CD4-positive, alpha-beta memory T cell (primary cell): ENCODE data around the gene OR5F1. TPM values are rescaled to one million over a fixed set of nuclear protein-coding genes. Genes with fewer than 3 reads are reported as not detected.

Source experiments
- CTCF ChIA-PET: fragments of 350-600 bp; sonication (Branson Sonifier 250); formaldehyde crosslinking; loops from one replicate; lab custom pipeline; 2021; ENCODE audit warnings: inconsistent platforms; ENCODE audit not compliant: partially characterized antibody; lab: Charles Lee
- POLR2A ChIA-PET: fragments of 350-600 bp; sonication (Branson Sonifier 250); formaldehyde crosslinking; loops from one replicate; lab custom pipeline; 2021; ENCODE audit not compliant: partially characterized antibody; lab: Charles Lee
- DNase-seq, 5 donors: peaks; one replicate each; pipeline versions ENCODE4 v3.0.0 to v3.0.0-alpha.2; 2020 to 2022; ENCODE audit warnings: mixed read lengths in 1 of 5
- H3K27ac ChIP-seq: one replicate; pipeline ENCODE4 v1.7.0; 2013; ENCODE audit warnings: low read depth, low read length
- H3K27me3 ChIP-seq: 2 replicates; pipeline ENCODE4 v1.7.0; 2013; ENCODE audit warnings: mild to moderate bottlenecking, low read length, moderate library complexity; ENCODE audit not compliant: insufficient read depth
- H3K36me3 ChIP-seq: 2 replicates; pipeline ENCODE4 v1.7.0; 2013; ENCODE audit warnings: mild to moderate bottlenecking, low read length, moderate library complexity; ENCODE audit not compliant: insufficient read depth
- H3K4me1 ChIP-seq: 2 replicates; pipeline ENCODE4 v1.7.0; 2013; ENCODE audit warnings: mild to moderate bottlenecking, low read length, moderate library complexity; ENCODE audit not compliant: insufficient read depth
- H3K4me3 ChIP-seq, 2 donors: one replicate each; pipeline ENCODE4 v1.7.0; 2013; ENCODE audit warnings: low read length in 2 of 2, mild to moderate bottlenecking in 1 of 2
- H3K9me3 ChIP-seq, 2 donors: one replicate each; pipeline ENCODE4 v1.7.0; 2013; ENCODE audit warnings: low read length in 2 of 2, control low read depth in 1 of 2; ENCODE audit not compliant: control insufficient read depth in 1 of 2
- H3K27ac Mint-ChIP-seq, 7 donors: one replicate each; pipeline ENCODE4 v1.8.0; 2020 to 2021; ENCODE audit warnings: mixed read lengths in 7 of 7, mild to moderate bottlenecking in 6 of 7, inconsistent platforms in 3 of 7, moderate library complexity in 3 of 7
- H3K27me3 Mint-ChIP-seq, 2 donors: one replicate each; pipeline ENCODE4 v1.8.0; 2020 to 2021; ENCODE audit warnings: mixed read lengths in 2 of 2
- H3K36me3 Mint-ChIP-seq, 2 donors: one replicate each; pipeline ENCODE4 v1.8.0; 2020 to 2021; ENCODE audit warnings: mixed read lengths in 2 of 2, inconsistent platforms in 1 of 2, mild to moderate bottlenecking in 1 of 2
- H3K4me1 Mint-ChIP-seq, 4 donors: one replicate each; pipeline ENCODE4 v1.8.0; 2020 to 2021; ENCODE audit warnings: mixed read lengths in 4 of 4, mild to moderate bottlenecking in 1 of 4
- H3K4me3 Mint-ChIP-seq, 8 donors: one replicate each; pipeline ENCODE4 v1.8.0; 2020 to 2021; ENCODE audit warnings: mixed read lengths in 8 of 8, mild to moderate bottlenecking in 7 of 8, moderate library complexity in 6 of 8, inconsistent platforms in 3 of 8
- H3K9me3 Mint-ChIP-seq, 8 donors: one replicate each; pipeline ENCODE4 v1.8.0; 2020 to 2021; ENCODE audit warnings: mixed read lengths in 8 of 8, mild to moderate bottlenecking in 5 of 8, inconsistent platforms in 3 of 8, moderate library complexity in 1 of 8
- intact Hi-C: fragments of 100-400 bp; cut with micrococcal nuclease; formaldehyde crosslinking; loops from one replicate; pipeline ENCODE4 v1.15.1; 2023
- polyA plus RNA-seq, 2 donors: library from polyadenylated mRNA; unstranded; fragments of 300-500 nt; fragmentation: Illumina TruSeq; gene quantifications; one replicate each; pipeline ENCODE4 v1.2.3, GENCODE V29; 2021
- total RNA-seq, 2 experiments: library from RNA; stranded (reverse); gene quantifications; one replicate each; pipeline ENCODE4 v1.2.3, GENCODE V29; 2021

Gene OR5F1
- total and polyA plus RNA-seq, 4 experiments from 2014 or later = not detected

GRCh38 chr11:55956521-55956920 lies 37.9 kb downstream of the OR5F1 start:
- H3K27ac ChIP-seq = no peak overlapping the region
- Mint-ChIP-seq H3K27me3 (no peaks in the 10 kb centered on the region), H3K9me3 (peaks cover 2 to 14% (median 4%) of the 10 kb centered on the region in 8 donors), H3K4me3 (no peak overlapping the region), H3K27ac (no peak overlapping the region), H3K36me3 (no peaks in the 10 kb centered on the region), H3K4me1 (no peaks in the 10 kb centered on the region)
- H3K9me3 ChIP-seq = no peaks in the 10 kb centered on the region
- no peak overlapping the region for H3K4me3 ChIP-seq
- ChIA-PET CTCF (no interaction called here), POLR2A (no interaction called here)
- DNase-seq = no peak
- no peaks in the 10 kb centered on the region for H3K36me3 ChIP-seq
- intact Hi-C loops = no loop called here
- no peaks in the 10 kb centered on the region for H3K27me3 ChIP-seq
- H3K4me1 ChIP-seq = no peaks in the 10 kb centered on the region

- H3K27ac ChIP-seq = no peak overlapping the region
- no peaks in the 10 kb centered on the region for H3K27me3 ChIP-seq
- no peaks in the 10 kb centered on the region for H3K36me3 Mint-ChIP-seq
- no peak overlapping the region for H3K4me3 Mint-ChIP-seq
- H3K9me3 ChIP-seq = no peaks in the 10 kb centered on the region
- no peaks in the 10 kb centered on the region for H3K36me3 ChIP-seq
- H3K9me3 Mint-ChIP-seq = peaks cover 2 to 22% (median 12%) of the 10 kb centered on the region in 8 donors
- H3K4me1 ChIP-seq = no peaks in the 10 kb centered on the region
- DNase-seq = no peak
- H3K4me1 Mint-ChIP-seq = no peaks in the 10 kb centered on the region
- POLR2A ChIA-PET = no interaction called here
- H3K4me3 ChIP-seq = no peak overlapping the region
- no peak overlapping the region for H3K27ac Mint-ChIP-seq
- CTCF ChIA-PET = no interaction called here
- intact Hi-C loops = no loop called here
- H3K27me3 Mint-ChIP-seq = no peaks in the 10 kb centered on the region
These were observed 45.1 kb downstream of the OR5F1 start for GRCh38 chr11:55949330-55949729.

Other genes starting within 250 kb of the OR5F1 start
- not detected for gene OR5D13, start 221.2 kb downstream of the OR5F1 start, total RNA-seq
- gene OR5D13, start 221.2 kb downstream of the OR5F1 start, polyA plus RNA-seq = not detected
- not detected for gene OR5D14, start 199.1 kb downstream of the OR5F1 start, total RNA-seq
- gene OR5D14, start 199.1 kb downstream of the OR5F1 start, polyA plus RNA-seq = not detected
- not detected for gene OR5L1, start 183.3 kb downstream of the OR5F1 start, total RNA-seq
- not detected for gene OR5L1, start 183.3 kb downstream of the OR5F1 start, polyA plus RNA-seq
- not detected for gene OR5D18, start 175.0 kb downstream of the OR5F1 start, total RNA-seq
- not detected for gene OR5D18, start 175.0 kb downstream of the OR5F1 start, polyA plus RNA-seq
- not detected for gene OR5L2, start 167.4 kb downstream of the OR5F1 start, total RNA-seq
- not detected for gene OR5L2, start 167.4 kb downstream of the OR5F1 start, polyA plus RNA-seq
- not detected for gene OR5D16, start 155.9 kb downstream of the OR5F1 start, total RNA-seq
- not detected for gene OR5D16, start 155.9 kb downstream of the OR5F1 start, polyA plus RNA-seq
- gene TRIM51, start 111.3 kb downstream of the OR5F1 start, total RNA-seq = not detected
- gene TRIM51, start 111.3 kb downstream of the OR5F1 start, polyA plus RNA-seq = not detected
- not detected for gene OR5W2, start 80.0 kb downstream of the OR5F1 start, total RNA-seq
- gene OR5W2, start 80.0 kb downstream of the OR5F1 start, polyA plus RNA-seq = not detected
- not detected for gene OR5I1, start 58.2 kb downstream of the OR5F1 start, total RNA-seq
- gene OR5I1, start 58.2 kb downstream of the OR5F1 start, polyA plus RNA-seq = not detected
- not detected for gene OR10AG1, start 24.7 kb downstream of the OR5F1 start, total RNA-seq
- not detected for gene OR10AG1, start 24.7 kb downstream of the OR5F1 start, polyA plus RNA-seq
- gene OR5AS1, start 33.0 kb upstream of the OR5F1 start, total RNA-seq = not detected
- gene OR5AS1, start 33.0 kb upstream of the OR5F1 start, polyA plus RNA-seq = not detected
- gene OR8I2, start 98.7 kb upstream of the OR5F1 start, total RNA-seq = not detected
- not detected for gene OR8I2, start 98.7 kb upstream of the OR5F1 start, polyA plus RNA-seq
- not detected for gene OR8H2, start 109.1 kb upstream of the OR5F1 start, total RNA-seq
- gene OR8H2, start 109.1 kb upstream of the OR5F1 start, polyA plus RNA-seq = not detected
- not detected for gene OR8H3, start 127.7 kb upstream of the OR5F1 start, total RNA-seq
- gene OR8H3, start 127.7 kb upstream of the OR5F1 start, polyA plus RNA-seq = not detected
- gene OR8J3, start 145.6 kb upstream of the OR5F1 start, total RNA-seq = not detected
- gene OR8J3, start 145.6 kb upstream of the OR5F1 start, polyA plus RNA-seq = not detected
- not detected for gene OR8K5, start 165.7 kb upstream of the OR5F1 start, total RNA-seq
- gene OR8K5, start 165.7 kb upstream of the OR5F1 start, polyA plus RNA-seq = not detected
- not detected for gene OR5J2, start 182.0 kb upstream of the OR5F1 start, total RNA-seq
- gene OR5J2, start 182.0 kb upstream of the OR5F1 start, polyA plus RNA-seq = not detected
- not detected for gene OR5T2, start 239.6 kb upstream of the OR5F1 start, total RNA-seq
- gene OR5T2, start 239.6 kb upstream of the OR5F1 start, polyA plus RNA-seq = not detected